Body of pancreas (tissue), 4 donors: ENCODE results near the gene PARP8. TPM values are rescaled to one million over a fixed set of nuclear protein-coding genes. Genes with fewer than 3 reads are reported as not detected.

Source experiments
- ATAC-seq: fragments of 150-250 bp; one replicate; pipeline ENCODE4 v1.9.1; 2016
- DNase-seq, 4 donors: peaks; one replicate each; pipeline ENCODE4 v3.0.0-alpha.2; 2019
- H3K27ac ChIP-seq, 4 donors: fragments of 200-600 bp; sonication (generic); 1 replicate in 3 of 4; 2 replicates in 1 of 4; pipeline versions ENCODE4 v1.5.1 to v1.6.1; 2016 to 2019; ENCODE audit warnings: mild to moderate bottlenecking in 1 of 4, mixed read lengths in 1 of 4, moderate library complexity in 1 of 4
- H3K27me3 ChIP-seq, 2 donors: fragments of 200-600 bp; sonication (generic); one replicate each; pipeline ENCODE4 v1.6.0; 2016; ENCODE audit warnings: mild to moderate bottlenecking in 1 of 2
- H3K36me3 ChIP-seq, 2 donors: fragments of 200-600 bp; sonication (generic); replicated peaks in 1 of 2; 2 replicates each; pipeline ENCODE4 v1.5.1; 2016; ENCODE audit warnings: low read depth in 2 of 2; ENCODE audit not compliant: insufficient read depth in 1 of 2
- H3K4me1 ChIP-seq: fragments of 200-600 bp; sonication (generic); one replicate; pipeline ENCODE4 v1.6.0; 2016
- H3K4me3 ChIP-seq, 2 donors: fragments of 200-600 bp; sonication (generic); 1 replicate in 1 of 2; 2 replicates in 1 of 2; pipeline ENCODE4 v1.5.1; 2016 to 2019
- H3K9me3 ChIP-seq, 3 donors: fragments of 200-600 bp; sonication (generic); 1 replicate in 2 of 3; 2 replicates in 1 of 3; pipeline ENCODE4 v1.5.1; 2016
- CTCF ChIP-seq, 7 experiments: fragments of 450-650 bp in 4 of 7; fragments of 200-600 bp in 3 of 7; sonication (generic) in 3 of 7; IDR thresholded peaks; one replicate each; pipeline ENCODE4 v1.5.1; 2016 to 2019; ENCODE audit warnings: antibody characterized with exemption in 7 of 7
- POLR2A ChIP-seq, 3 donors: fragments of 450-650 bp; IDR thresholded peaks; one replicate each; pipeline ENCODE4 v1.6.1; 2016; ENCODE audit warnings: antibody characterized with exemption in 3 of 3, mild to moderate bottlenecking in 2 of 3
- WGBS, 2 donors: methylation state at CpG; one replicate each; pipeline ENCODE4 v1.1.5; 2017; 5-methylcytosine and 5-hydroxymethylcytosine counted together
- intact Hi-C: fragments of 100-400 bp; cut with DNase I; formaldehyde crosslinking; loops from one replicate; pipeline ENCODE4 v1.15.1; 2023
- total RNA-seq, 2 donors: library from RNA; depleted of rRNA; stranded (reverse); fragments of >200 nt; gene quantifications; one replicate each; pipeline ENCODE4 v1.1.0, GENCODE V29; 2016

PARP8 gene
- total RNA-seq, 2 donors from 2014 or later: 13.5 to 17.9 TPM

DNA sequence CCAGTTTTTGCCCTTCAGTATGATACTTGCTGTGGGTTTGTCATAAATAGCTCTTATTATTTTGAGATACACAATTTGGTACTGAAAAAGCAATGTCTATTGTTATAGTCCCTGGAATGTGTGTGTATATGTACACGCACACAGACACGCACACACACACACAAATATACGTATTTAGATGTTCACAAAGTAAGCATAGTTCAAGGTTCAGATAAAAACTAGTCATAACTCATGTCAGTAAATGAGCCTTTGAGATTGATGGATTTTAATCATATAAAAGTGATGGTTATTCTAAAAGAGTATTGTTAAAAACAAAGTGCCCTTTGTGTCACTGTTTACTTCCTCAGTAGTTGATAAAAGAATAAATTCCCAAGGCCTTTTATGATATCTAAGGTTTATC lies 147.3 kb downstream of the PARP8 start:
- intact Hi-C loops: no loop called here
- TF ChIP-seq CTCF (IDR thresholded peaks at IDR 0.05) (no peak), POLR2A (IDR thresholded peaks at IDR 0.05) (no peak)
- no peak for ATAC-seq

GRCh38 chr5:50814556-50814955 lies 148.1 kb downstream of the PARP8 start:
- WGBS, 2 donors: 88 to 92% methylated on average over 6 of the region's 6 CpGs
- ATAC-seq (no peak), DNase-seq (no peak)
- Histone ChIP-seq H3K27ac (no peak overlapping the region), H3K4me3 (no peak overlapping the region), H3K36me3 (no peaks in the 10 kb centered on the region), H3K4me1 (no peaks in the 10 kb centered on the region), H3K27me3 (no peaks in the 10 kb centered on the region), H3K9me3 (no peaks in the 10 kb centered on the region)
- no peak for TF ChIP-seq CTCF (IDR thresholded peaks at IDR 0.05)
- no peak for TF ChIP-seq POLR2A (IDR thresholded peaks at IDR 0.05)
- intact Hi-C loops: no loop called here

More for the DNA sequence above, 147.3 kb downstream of the PARP8 start:
- Histone ChIP-seq H3K27ac (no peak overlapping the region), H3K4me1 (no peaks in the 10 kb centered on the region), H3K36me3 (no peaks in the 10 kb centered on the region), H3K27me3 (no peaks in the 10 kb centered on the region), H3K9me3 (no peaks in the 10 kb centered on the region), H3K4me3 (no peak overlapping the region)
- 85 to 91% methylated on average over 3 of the region's 3 CpGs for WGBS, 2 donors
- no peak for DNase-seq

DNA sequence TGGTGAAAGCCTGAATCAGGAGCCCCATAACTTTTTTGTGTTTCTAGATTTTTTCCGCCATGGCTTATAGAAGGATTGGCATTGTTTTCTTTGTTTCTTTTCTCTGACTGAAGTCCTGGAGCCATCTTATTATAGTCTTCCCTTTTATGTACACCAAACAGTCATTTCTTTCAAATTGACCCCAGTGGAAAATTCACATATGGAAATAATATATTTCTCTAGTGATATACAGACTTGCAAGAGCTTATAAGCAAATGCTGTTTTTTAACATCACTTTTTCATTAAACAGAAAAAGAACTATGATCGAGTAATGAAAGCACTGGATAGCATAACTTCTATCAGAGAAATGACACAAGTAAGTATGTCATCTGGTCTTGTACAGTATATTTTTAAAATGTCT lies 155.6 kb downstream of the PARP8 start:
- H3K4me3 ChIP-seq: no peak overlapping the region
- DNase-seq (no peak), ATAC-seq (no peak)
- no peaks in the 10 kb centered on the region for H3K9me3 ChIP-seq
- intact Hi-C loops: no loop called here
- 89 to 96% methylated on average over 2 of the region's 2 CpGs for WGBS, 2 donors
- H3K36me3 ChIP-seq: no peaks in the 10 kb centered on the region
- H3K27ac ChIP-seq: no peak overlapping the region
- H3K27me3 ChIP-seq: no peaks in the 10 kb centered on the region
- H3K4me1 ChIP-seq: no peaks in the 10 kb centered on the region
- TF ChIP-seq POLR2A (IDR thresholded peaks at IDR 0.05): no peak
- no peak for TF ChIP-seq CTCF (IDR thresholded peaks at IDR 0.05)

GRCh38 chr5:50822761-50823160 lies 156.3 kb downstream of the PARP8 start:
- TF ChIP-seq CTCF (IDR thresholded peaks at IDR 0.05) (no peak), POLR2A (IDR thresholded peaks at IDR 0.05) (no peak)
- intact Hi-C loops: no loop called here
- Histone ChIP-seq H3K4me3 (no peak overlapping the region), H3K27me3 (no peaks in the 10 kb centered on the region), H3K27ac (no peak overlapping the region), H3K36me3 (no peaks in the 10 kb centered on the region), H3K9me3 (no peaks in the 10 kb centered on the region), H3K4me1 (no peaks in the 10 kb centered on the region)
- 93% methylated on average over 3 of the region's 3 CpGs for WGBS, 2 donors
- ATAC-seq (no peak), DNase-seq (no peak)

DNA sequence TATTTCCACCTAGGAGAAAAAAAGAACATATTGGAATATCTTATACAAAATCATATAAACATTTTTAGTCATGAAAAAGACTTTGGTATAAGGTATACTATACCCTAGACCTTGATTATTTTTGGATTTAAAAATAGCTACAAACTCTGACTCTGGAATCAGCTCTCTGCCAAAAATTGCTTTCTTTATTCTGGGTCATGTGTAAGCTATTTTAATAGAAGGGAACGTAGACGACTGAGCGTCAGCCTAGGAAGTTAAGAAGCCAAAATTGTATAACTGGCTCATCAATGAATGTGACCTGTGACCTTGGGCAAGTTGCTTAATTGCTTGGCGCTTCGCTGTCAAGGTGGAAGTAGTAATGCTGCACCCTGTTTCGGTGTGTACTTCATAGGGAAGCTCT lies 157.1 kb downstream of the PARP8 start:
- Histone ChIP-seq H3K27me3 (no peaks in the 10 kb centered on the region), H3K4me1 (no peaks in the 10 kb centered on the region), H3K9me3 (no peaks in the 10 kb centered on the region), H3K27ac (no peak overlapping the region), H3K36me3 (peaks cover 0 to 4% of the 10 kb centered on the region in 2 donors), H3K4me3 (no peak overlapping the region)
- intact Hi-C loops: no loop called here
- WGBS, 2 donors: 90 to 92% methylated on average over 6 of the region's 6 CpGs
- TF ChIP-seq CTCF (IDR thresholded peaks at IDR 0.05) (no peak), POLR2A (IDR thresholded peaks at IDR 0.05) (no peak)
- DNase-seq (no peak), ATAC-seq (no peak)
